ENCODE measurements around the gene NR2F2. TPM values are rescaled to one million over a fixed set of nuclear protein-coding genes. Genes with fewer than 3 reads are reported as not detected.

Gene NR2F2
- total RNA-seq, 4 donors from 2014 or later, result 10.5 to 21.5 (median 18.9) TPM

GRCh38 chr15:96354731-96355567, 24.4 kb downstream of the NR2F2 start:
- no peak for TF ChIP-seq CTCF (IDR thresholded peaks at IDR 0.05; ENCODE audit: low read depth)

- TF ChIP-seq CTCF (IDR thresholded peaks at IDR 0.05; ENCODE audit: low read depth), result no peak
Observed at GRCh38 chr15:96355568-96356187, 25.2 kb downstream of the NR2F2 start.

GRCh38 chr15:96356494-96357455, 26.3 kb downstream of the NR2F2 start:
- TF ChIP-seq CTCF (IDR thresholded peaks at IDR 0.05; ENCODE audit: low read depth), result no peak

GRCh38 chr15:96358001-96358801, 27.7 kb downstream of the NR2F2 start:
- TF ChIP-seq CTCF (IDR thresholded peaks at IDR 0.05; ENCODE audit: low read depth), result no peak

GRCh38 chr15:96358821-96359615, 28.5 kb downstream of the NR2F2 start:
- TF ChIP-seq CTCF (IDR thresholded peaks at IDR 0.05; ENCODE audit: low read depth), result no peak

All from subcutaneous adipose tissue (tissue), 4 donors.